SU-DHL-6 (cell line): ENCODE results near the gene ATXN7.

Experiments used
- CTCF ChIP-seq: fragments of 200-600 bp; sonication (generic); IDR thresholded peaks from one replicate; pipeline ENCODE4 v1.5.1; 2017; ENCODE audit warnings: antibody characterized with exemption, mild to moderate bottlenecking, low read length, moderate library complexity; ENCODE audit not compliant: insufficient read depth, poor library complexity, severe bottlenecking
- EZH2phosphoT487 ChIP-seq: fragments of 200-600 bp; sonication (generic), shearing (Covaris generic); conservative IDR thresholded peaks from 2 replicates; pipeline ENCODE4 v1.6.1; 2018; ENCODE audit warnings: mild to moderate bottlenecking, antibody characterized with exemption, low read length, moderate library complexity, mixed read lengths

GRCh38 chr3:63909431-63909830 lies 45.8 kb downstream of the ATXN7 start:
- TF ChIP-seq CTCF (no peak), EZH2phosphoT487 (no peak)
